Fibroblast of the conjunctiva (primary cell): Measurements from ENCODE around the gene HSF2BP.
A peak's percentile ranks its signal among the peaks of the same experiment; 100 is the strongest.
"Not testable (repeated sequence)": the region's sequence is repeated elsewhere in the genome, so short reads cannot be mapped to it uniquely, and the experiment has no call there.

Source experiments
- DNase-seq: peaks from one replicate; pipeline ENCODE4 v3.0.0-alpha.2; 2010; ENCODE audit warnings: low read depth

The HSF2BP gene

GRCh38 chr21:43651926-43652325, 7.4 kb downstream of the HSF2BP start:
- not testable (repeated sequence) for DNase-seq

GRCh38 chr21:43648171-43648570, 11.1 kb downstream of the HSF2BP start:
- DNase-seq = no peak

GRCh38 chr21:43646550-43647260, 12.6 kb downstream of the HSF2BP start:
- DNase-seq = peak; percentile 92

- no peak for DNase-seq
Measured at GRCh38 chr21:43645976-43646375, 13.3 kb downstream of the HSF2BP start.

GRCh38 chr21:43645136-43645891, 14.0 kb downstream of the HSF2BP start:
- DNase-seq = peak; percentile 50

- no peak for DNase-seq
Measured at GRCh38 chr21:43644609-43645008, 14.7 kb downstream of the HSF2BP start.

- no peak for DNase-seq
Measured at GRCh38 chr21:43644071-43644470, 15.2 kb downstream of the HSF2BP start.

GRCh38 chr21:43643193-43643592, 16.1 kb downstream of the HSF2BP start:
- DNase-seq = no peak

GRCh38 chr21:43640400-43640799, 18.9 kb downstream of the HSF2BP start:
- no peak for DNase-seq

- peak; percentile 91 for DNase-seq
Measured at GRCh38 chr21:43639470-43640353, 19.6 kb downstream of the HSF2BP start.

GRCh38 chr21:43637530-43638158, 21.6 kb downstream of the HSF2BP start:
- no peak for DNase-seq

GRCh38 chr21:43635436-43635835, 23.9 kb downstream of the HSF2BP start:
- no peak for DNase-seq

GRCh38 chr21:43634618-43635017, 24.7 kb downstream of the HSF2BP start:
- DNase-seq = no peak

- no peak for DNase-seq
Measured at GRCh38 chr21:43632373-43632905, 26.8 kb downstream of the HSF2BP start.

- DNase-seq = no peak
Measured at GRCh38 chr21:43631411-43632107, 27.7 kb downstream of the HSF2BP start.

- DNase-seq = no peak
Measured at GRCh38 chr21:43627527-43627926, 31.8 kb downstream of the HSF2BP start.

GRCh38 chr21:43626390-43626789, 32.9 kb downstream of the HSF2BP start:
- no peak for DNase-seq

- no peak for DNase-seq
Measured at GRCh38 chr21:43624339-43624738, 34.9 kb downstream of the HSF2BP start.

GRCh38 chr21:43623588-43623987, 35.7 kb downstream of the HSF2BP start:
- DNase-seq = no peak

GRCh38 chr21:43622796-43623195, 36.5 kb downstream of the HSF2BP start:
- no peak for DNase-seq

- DNase-seq = no peak
Measured at GRCh38 chr21:43619856-43620255, 39.4 kb downstream of the HSF2BP start.
